Heart left ventricle (tissue), 16 donors: ENCODE measurements around the gene BATF. TPM values are rescaled to one million over a fixed set of nuclear protein-coding genes. Genes with fewer than 3 reads are reported as not detected.

ENCODE experiments used
- ATAC-seq, 4 donors: fragments of 200-7000 bp; cut with Tn5 transposase; one replicate each; pipeline ENCODE4 v1.9.1; 2020 to 2022; ENCODE audit warnings: moderate library complexity in 4 of 4, mild to moderate bottlenecking in 3 of 4, moderate number of reproducible peaks in 1 of 4
- DNase-seq, 5 donors: peaks; one replicate each; pipeline ENCODE4 v3.0.0-alpha.2; 2020
- H3K27ac ChIP-seq, 12 donors: fragments of 200-600 bp; sonication (generic) in 4 of 12; one replicate each; pipeline versions ENCODE4 v1.5.0 to v1.8.0; 2016 to 2022; ENCODE audit warnings: mild to moderate bottlenecking in 2 of 12
- H3K27me3 ChIP-seq, 9 donors: fragments of 200-600 bp; sonication (generic) in 2 of 9; one replicate each; pipeline versions ENCODE4 v1.5.1 to v1.8.0; 2016 to 2022; ENCODE audit warnings: mild to moderate bottlenecking in 3 of 9
- H3K36me3 ChIP-seq, 9 donors: fragments of 200-600 bp; sonication (generic) in 2 of 9; one replicate each; pipeline versions ENCODE4 v1.5.0 to v1.8.0; 2018 to 2022; ENCODE audit warnings: mild to moderate bottlenecking in 2 of 9
- H3K4me1 ChIP-seq, 12 donors: fragments of 200-600 bp; sonication (generic) in 4 of 12; one replicate each; pipeline versions ENCODE4 v1.5.0 to v1.8.0; 2016 to 2022; ENCODE audit warnings: mild to moderate bottlenecking in 3 of 12
- H3K4me3 ChIP-seq, 12 donors: fragments of 200-600 bp; sonication (generic) in 4 of 12; one replicate each; pipeline versions ENCODE4 v1.5.0 to v1.8.0; 2017 to 2022; ENCODE audit warnings: mild to moderate bottlenecking in 9 of 12, moderate library complexity in 4 of 12
- H3K9me3 ChIP-seq, 12 donors: fragments of 200-600 bp; sonication (generic) in 4 of 12; one replicate each; pipeline versions ENCODE4 v1.5.0 to v1.8.0; 2016 to 2022; ENCODE audit warnings: mild to moderate bottlenecking in 1 of 12
- CTCF ChIP-seq, 12 donors: fragments of 200-600 bp; sonication (generic) in 4 of 12; IDR thresholded peaks; one replicate each; pipeline versions ENCODE4 v1.5.0 to v1.8.0; 2018 to 2022; ENCODE audit warnings: antibody characterized with exemption in 12 of 12, mild to moderate bottlenecking in 5 of 12
- POLR2A ChIP-seq, 2 donors: fragments of 450-650 bp; IDR thresholded peaks; one replicate each; pipeline ENCODE4 v1.6.1; 2017; ENCODE audit warnings: antibody characterized with exemption in 2 of 2, mild to moderate bottlenecking in 2 of 2, moderate library complexity in 2 of 2
- WGBS, 4 donors: extraction: QIAGEN DNeasy Blood & Tissue Kit in 2 of 4; methylation state at CpG; one replicate each; pipeline versions ENCODE4 v1.1.5 to v1.1.7; 2013 to 2018; 5-methylcytosine and 5-hydroxymethylcytosine counted together
- intact Hi-C, 10 donors: fragments of 100-400 bp; cut with DNase I; formaldehyde crosslinking; loops; one replicate each; pipeline versions ENCODE4 v1.11.1 to v1.14.2; 2022
- polyA plus RNA-seq, 2 donors: library from polyadenylated mRNA; stranded (reverse); fragments of 200-250 nt; gene quantifications; one replicate each; pipeline ENCODE4 v1.2.3, GENCODE V29; 2013
- total RNA-seq, 9 donors: library from RNA; depleted of rRNA in 2 of 9; stranded (reverse); fragments of >200 nt in 2 of 9; fragmentation: NEBNext Ultra II Directional in 3 of 9; extraction: Animal tissue kit (Norgen Biotek cat#: 25700) in 3 of 9; gene quantifications; one replicate each; pipeline versions ENCODE4 v1.1.0 to v1.2.4, GENCODE V29; 2016 to 2023
- donor health status: ischemic (EF 13 %, LVEDD 7.1; RV severe dilation, severe dysfunction).
- donor health status: healthy with polysubstance abuse.
- donor health status: DM: no; HTN: yes; CAD: no.
- donor health status: DM: no; HTN: no; CAD: no.
- donor health status: ischemic (EF 25% LVEDD 6.9; RV normal size, moderate dysfunction).
- donor health status: ischemic (EF 25% LVEDD 5.7; RV mildly dilated, moderate dysfunction).
- donor health status: healthy.
- donor health status: DM: yes; HTN: yes; CAD: no.
- donor health status: ischemic (EF 35%, LVEDD 5.7; RV mildly dilated, moderate dysfunction).
- donor health status: nonischemic (EF 11% LVEDD 7.7; RV severe dilation, severe dysfunction).
- donor health status: DM: yes; HTN: yes; CAD: no.
- donor health status: PGD.
- donor health status: ischemic (EF 29% LVEDD 5.4; RV normal size, mild dysfunction).
- donor health status: nonischemic (EF 23%, LVEDD 6.1; RV moderate dilation, normal function).

The BATF gene
- total and polyA plus RNA-seq, 11 donors, result 0.40 to 8.3 (median 1.0) TPM; not detected in 1

GRCh38 chr14:75543253-75543652, 21.0 kb downstream of the BATF start:
- WGBS, 4 donors, result 59 to 63% (median 61%) methylated on average over 3 to 4 of the region's 4 CpGs
- H3K36me3 ChIP-seq, result peaks cover 0 to 8% (median 0%) of the 10 kb centered on the region in 9 donors
- no peak for TF ChIP-seq POLR2A (IDR thresholded peaks at IDR 0.05)
- TF ChIP-seq CTCF (IDR thresholded peaks at IDR 0.05), result no peak
- intact Hi-C loops, result no loop called here
- ATAC-seq, result no peak
- H3K9me3 ChIP-seq, result no peaks in the 10 kb centered on the region
- H3K27me3 ChIP-seq, result no peaks in the 10 kb centered on the region
- peaks cover 0 to 40% (median 0%) of the 10 kb centered on the region in 12 donors for H3K4me1 ChIP-seq
- H3K4me3 ChIP-seq, result peak overlapping the region in 1 of 12 donors; percentile 33
- peak overlapping the region in 1 of 12 donors; percentile 91 for H3K27ac ChIP-seq
- DNase-seq, result no peak

- Histone ChIP-seq H3K36me3 (peaks cover 0 to 8% (median 0%) of the 10 kb centered on the region in 9 donors), H3K4me3 (no peak overlapping the region), H3K27me3 (no peaks in the 10 kb centered on the region), H3K9me3 (no peaks in the 10 kb centered on the region), H3K4me1 (peaks cover 0 to 42% (median 0%) of the 10 kb centered on the region in 12 donors), H3K27ac (peak overlapping the region in 1 of 12 donors; percentile 91)
- intact Hi-C loops, result no loop called here
- 90 to 96% (median 92%) methylated on average over 2 of the region's 2 CpGs for WGBS, 4 donors
- TF ChIP-seq CTCF (IDR thresholded peaks at IDR 0.05) (no peak), POLR2A (IDR thresholded peaks at IDR 0.05) (no peak)
- no peak for ATAC-seq
- DNase-seq, result no peak
These were observed 21.5 kb downstream of the BATF start for GRCh38 chr14:75543786-75544185.

GRCh38 chr14:75545907-75546306, 23.6 kb downstream of the BATF start:
- no peak for DNase-seq
- H3K4me1 ChIP-seq, result peaks cover 0 to 38% (median 0%) of the 10 kb centered on the region in 12 donors
- TF ChIP-seq POLR2A (IDR thresholded peaks at IDR 0.05), result no peak
- no peak for TF ChIP-seq CTCF (IDR thresholded peaks at IDR 0.05)
- no peak overlapping the region for H3K4me3 ChIP-seq
- ATAC-seq, result no peak
- peaks cover 0 to 8% (median 0%) of the 10 kb centered on the region in 9 donors for H3K36me3 ChIP-seq
- intact Hi-C loops, result no loop called here
- no peaks in the 10 kb centered on the region for H3K9me3 ChIP-seq
- 91 to 94% (median 93%) methylated on average over 13 of the region's 13 CpGs for WGBS, 4 donors
- H3K27ac ChIP-seq, result no peak overlapping the region
- no peaks in the 10 kb centered on the region for H3K27me3 ChIP-seq

- intact Hi-C loops, result no loop called here
- ATAC-seq, result no peak
- 79 to 87% (median 86%) methylated on average over 7 to 11 of the region's 11 CpGs for WGBS, 4 donors
These were observed 25.4 kb downstream of the BATF start for GRCh38 chr14:75547552-75548250.

More at GRCh38 chr14:75547552-75548250, 25.4 kb downstream of the BATF start:
- H3K36me3 ChIP-seq, result peaks cover 0 to 8% (median 0%) of the 10 kb centered on the region in 9 donors
- H3K27ac ChIP-seq, result no peak overlapping the region
- H3K9me3 ChIP-seq, result no peaks in the 10 kb centered on the region
- TF ChIP-seq POLR2A (IDR thresholded peaks at IDR 0.05), result no peak
- TF ChIP-seq CTCF (IDR thresholded peaks at IDR 0.05), result no peak
- H3K4me3 ChIP-seq, result no peak overlapping the region
- H3K27me3 ChIP-seq, result peaks cover 0 to 10% (median 0%) of the 10 kb centered on the region in 9 donors
- DNase-seq, result no peak
- H3K4me1 ChIP-seq, result peaks cover 0 to 21% (median 0%) of the 10 kb centered on the region in 12 donors
